Left lung (tissue), 10 donors: ENCODE results near the gene FBXW4. TPM values are rescaled to one million over a fixed set of nuclear protein-coding genes. Genes with fewer than 3 reads are reported as not detected.

Source experiments
- ATAC-seq: fragments of 200-7000 bp; cut with Tn5 transposase; one replicate; pipeline ENCODE4 v1.9.1; 2020; ENCODE audit warnings: moderate library complexity
- DNase-seq, 4 donors: peaks; one replicate each; pipeline ENCODE4 v3.0.0-alpha.2; 2013 to 2020
- H3K27ac ChIP-seq, 2 donors: fragments of 200-600 bp; sonication (generic) in 1 of 2; one replicate each; pipeline versions ENCODE4 v1.5.0 to v1.8.0; 2020 to 2021
- H3K27me3 ChIP-seq, 2 donors: fragments of 200-600 bp; sonication (generic) in 1 of 2; one replicate each; pipeline versions ENCODE4 v1.5.0 to v1.8.0; 2020 to 2021
- H3K36me3 ChIP-seq, 2 donors: fragments of 200-600 bp; sonication (generic) in 1 of 2; one replicate each; pipeline versions ENCODE4 v1.5.0 to v1.8.0; 2020 to 2021
- H3K4me1 ChIP-seq, 2 donors: fragments of 200-600 bp; one replicate each; pipeline ENCODE4 v1.8.0; 2021
- H3K4me3 ChIP-seq, 2 donors: fragments of 200-600 bp; sonication (generic) in 1 of 2; one replicate each; pipeline versions ENCODE4 v1.5.0 to v1.8.0; 2020 to 2021; ENCODE audit warnings: mild to moderate bottlenecking in 1 of 2
- H3K9me3 ChIP-seq, 2 donors: fragments of 200-600 bp; sonication (generic) in 1 of 2; one replicate each; pipeline versions ENCODE4 v1.5.0 to v1.8.0; 2020 to 2021
- intact Hi-C, 2 donors: fragments of 100-400 bp; cut with DNase I; formaldehyde crosslinking; loops; one replicate each; pipeline versions ENCODE4 v1.11.2 to v1.14.2; 2022
- polyA plus RNA-seq, 6 donors: library from polyadenylated mRNA; unstranded; fragments of 120-200 nt; gene quantifications; one replicate each; pipeline ENCODE4 v1.2.1, GENCODE V29; 2013; ENCODE audit not compliant: insufficient read length in 6 of 6
- total RNA-seq, 2 donors: library from RNA; stranded (reverse); fragmentation: NEBNext Ultra II Directional; extraction: Animal tissue kit (Norgen Biotek cat#: 25700); gene quantifications; one replicate each; pipeline ENCODE4 v1.2.1, GENCODE V29; 2021
- TF ChIP-seq, protein P1 (sequence below), 2 donors: fragments of 200-600 bp; sonication (generic) in 1 of 2; IDR thresholded peaks; one replicate each; pipeline versions ENCODE4 v1.5.0 to v1.8.0; 2021; ENCODE audit warnings: antibody characterized with exemption in 2 of 2
- donor health status: DM: no; HTN: yes; CAD: no.
- donor health status: DM: no; HTN: no; CAD: no.

FBXW4 gene
- total and polyA plus RNA-seq, 8 donors = 40.0 to 57.0 (median 52.6) TPM

DNA sequence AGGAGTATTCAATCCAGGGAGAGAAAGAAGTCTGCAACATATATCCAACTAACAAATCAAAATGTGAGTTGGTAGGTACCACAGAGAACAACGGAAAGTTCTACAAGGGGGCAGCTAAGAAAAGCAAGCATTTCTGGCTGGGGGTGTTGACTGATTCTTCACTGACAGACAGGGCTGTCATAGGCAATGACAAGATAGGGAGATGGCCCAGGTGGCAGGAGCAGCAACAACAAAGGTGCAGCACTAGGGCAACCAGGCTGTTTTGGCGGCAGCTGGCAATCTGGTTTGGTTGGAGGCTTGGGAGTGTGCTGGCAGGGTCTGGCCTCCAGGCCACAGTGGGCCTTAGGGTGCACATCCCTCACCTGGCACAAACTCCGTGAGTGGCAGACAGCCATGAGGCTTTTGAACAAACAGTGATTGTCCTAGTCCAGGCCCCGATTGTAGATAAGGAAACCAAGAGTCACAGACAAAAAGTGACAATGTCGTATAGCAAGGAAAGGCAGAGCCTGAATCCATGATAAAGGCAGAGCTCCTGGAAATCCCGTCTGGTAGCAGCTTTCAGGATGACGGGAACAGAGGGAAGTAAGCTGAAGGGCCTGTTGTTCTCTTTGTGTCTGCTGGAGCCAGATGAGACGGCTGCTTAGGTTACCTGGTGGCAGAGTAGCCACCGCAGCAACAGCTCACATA lies 78.4 kb downstream of the FBXW4 start:
- peaks cover 0 to 9% of the 10 kb centered on the region in 2 donors for H3K4me1 ChIP-seq
- TF ChIP-seq, protein P1, sequence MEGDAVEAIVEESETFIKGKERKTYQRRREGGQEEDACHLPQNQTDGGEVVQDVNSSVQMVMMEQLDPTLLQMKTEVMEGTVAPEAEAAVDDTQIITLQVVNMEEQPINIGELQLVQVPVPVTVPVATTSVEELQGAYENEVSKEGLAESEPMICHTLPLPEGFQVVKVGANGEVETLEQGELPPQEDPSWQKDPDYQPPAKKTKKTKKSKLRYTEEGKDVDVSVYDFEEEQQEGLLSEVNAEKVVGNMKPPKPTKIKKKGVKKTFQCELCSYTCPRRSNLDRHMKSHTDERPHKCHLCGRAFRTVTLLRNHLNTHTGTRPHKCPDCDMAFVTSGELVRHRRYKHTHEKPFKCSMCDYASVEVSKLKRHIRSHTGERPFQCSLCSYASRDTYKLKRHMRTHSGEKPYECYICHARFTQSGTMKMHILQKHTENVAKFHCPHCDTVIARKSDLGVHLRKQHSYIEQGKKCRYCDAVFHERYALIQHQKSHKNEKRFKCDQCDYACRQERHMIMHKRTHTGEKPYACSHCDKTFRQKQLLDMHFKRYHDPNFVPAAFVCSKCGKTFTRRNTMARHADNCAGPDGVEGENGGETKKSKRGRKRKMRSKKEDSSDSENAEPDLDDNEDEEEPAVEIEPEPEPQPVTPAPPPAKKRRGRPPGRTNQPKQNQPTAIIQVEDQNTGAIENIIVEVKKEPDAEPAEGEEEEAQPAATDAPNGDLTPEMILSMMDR (IDR thresholded peaks at IDR 0.05) = no peak
- ATAC-seq = no peak

DNA sequence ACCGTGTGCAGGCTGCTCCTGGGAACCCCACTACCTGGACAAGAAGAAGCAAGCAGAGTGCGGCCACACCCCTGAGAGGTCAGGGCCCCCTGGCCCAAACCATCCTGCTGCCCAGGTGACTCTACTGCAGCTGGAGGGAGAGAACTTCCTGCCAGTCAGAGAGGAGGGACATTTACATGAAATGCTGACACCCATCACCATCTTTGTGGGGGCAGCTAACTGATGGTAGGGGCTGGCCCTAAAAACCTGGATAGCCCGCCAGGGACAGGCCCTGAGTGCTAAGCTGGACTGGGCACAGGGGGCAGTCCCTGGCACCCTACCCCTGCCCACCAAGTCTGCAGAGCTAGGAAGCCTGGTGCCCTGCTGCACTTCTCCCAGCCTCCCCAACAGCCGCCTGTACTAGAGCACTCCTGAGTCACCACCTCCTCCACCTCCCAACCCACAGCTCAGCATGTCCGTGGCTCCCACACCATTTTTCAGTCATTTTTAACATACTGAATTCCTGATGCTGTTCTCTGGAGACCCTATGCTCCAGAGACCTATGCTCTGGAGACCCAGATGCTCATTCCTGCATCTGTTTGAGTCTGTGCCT lies 79.3 kb downstream of the FBXW4 start:
- H3K4me3 ChIP-seq = no peak overlapping the region
- intact Hi-C loops = no loop called here
- H3K4me1 ChIP-seq = peaks cover 0 to 9% of the 10 kb centered on the region in 2 donors
- peaks cover 0 to 53% of the 10 kb centered on the region in 2 donors for H3K36me3 ChIP-seq
- H3K27ac ChIP-seq = no peak overlapping the region
- ATAC-seq (no peak), DNase-seq (no peak)
- H3K9me3 ChIP-seq = no peaks in the 10 kb centered on the region
- H3K27me3 ChIP-seq = no peaks in the 10 kb centered on the region
- TF ChIP-seq, protein P1 (IDR thresholded peaks at IDR 0.05) = no peak

More for the DNA sequence above, 78.4 kb downstream of the FBXW4 start:
- intact Hi-C loops = no loop called here
- Histone ChIP-seq H3K36me3 (peaks cover 0 to 53% of the 10 kb centered on the region in 2 donors), H3K4me3 (no peak overlapping the region), H3K27me3 (no peaks in the 10 kb centered on the region), H3K9me3 (no peaks in the 10 kb centered on the region), H3K27ac (no peak overlapping the region)
- no peak for DNase-seq

DNA sequence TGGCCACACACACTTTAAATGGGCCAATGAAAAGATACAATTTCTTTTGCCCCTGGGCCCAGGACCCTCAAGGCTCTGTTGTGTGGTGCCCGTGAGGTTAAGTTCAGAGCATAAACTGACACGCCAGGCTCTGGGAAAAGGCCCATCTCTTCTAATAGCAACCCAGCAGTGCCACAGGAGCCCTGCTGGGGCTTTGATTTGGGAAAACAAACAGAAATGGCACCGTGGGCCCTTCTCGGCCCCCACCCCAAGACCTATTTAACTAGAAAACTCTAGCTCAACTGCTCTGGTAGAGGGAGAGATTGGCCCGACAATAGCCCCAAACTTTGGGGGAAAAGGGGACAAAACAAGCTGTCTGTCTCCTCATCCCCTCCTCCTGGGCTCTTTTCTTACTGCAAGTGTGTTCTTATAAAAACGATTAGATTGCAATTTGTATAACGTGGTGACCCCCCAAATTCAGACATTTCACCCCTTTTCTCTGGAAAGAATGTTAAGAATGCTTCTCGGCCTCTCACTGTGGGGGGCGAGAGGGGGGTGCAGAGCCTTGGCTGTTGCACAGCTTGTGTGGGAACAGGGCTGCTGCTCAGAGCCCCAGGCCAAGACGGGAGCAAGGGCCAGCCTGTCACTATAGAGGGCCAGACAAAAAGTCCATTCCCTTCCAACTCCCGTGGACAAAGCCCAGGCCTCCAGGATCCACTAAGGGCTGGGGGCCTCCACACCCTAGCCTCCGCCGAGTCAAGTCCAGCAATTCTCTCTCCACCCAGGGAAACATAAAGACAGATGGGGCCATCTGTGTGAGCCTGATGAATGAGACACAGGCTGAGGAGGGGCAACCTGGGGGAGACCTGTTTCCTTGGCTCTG lies 80.1 kb downstream of the FBXW4 start:
- DNase-seq = no peak
- H3K36me3 ChIP-seq = peaks cover 0 to 53% of the 10 kb centered on the region in 2 donors
- intact Hi-C loops = no loop called here
- no peaks in the 10 kb centered on the region for H3K9me3 ChIP-seq
- no peak for ATAC-seq
- no peaks in the 10 kb centered on the region for H3K27me3 ChIP-seq
- no peak overlapping the region for H3K27ac ChIP-seq
- H3K4me3 ChIP-seq = no peak overlapping the region
- TF ChIP-seq, protein P1 (IDR thresholded peaks at IDR 0.05) = no peak
- peaks cover 0 to 9% of the 10 kb centered on the region in 2 donors for H3K4me1 ChIP-seq

DNA sequence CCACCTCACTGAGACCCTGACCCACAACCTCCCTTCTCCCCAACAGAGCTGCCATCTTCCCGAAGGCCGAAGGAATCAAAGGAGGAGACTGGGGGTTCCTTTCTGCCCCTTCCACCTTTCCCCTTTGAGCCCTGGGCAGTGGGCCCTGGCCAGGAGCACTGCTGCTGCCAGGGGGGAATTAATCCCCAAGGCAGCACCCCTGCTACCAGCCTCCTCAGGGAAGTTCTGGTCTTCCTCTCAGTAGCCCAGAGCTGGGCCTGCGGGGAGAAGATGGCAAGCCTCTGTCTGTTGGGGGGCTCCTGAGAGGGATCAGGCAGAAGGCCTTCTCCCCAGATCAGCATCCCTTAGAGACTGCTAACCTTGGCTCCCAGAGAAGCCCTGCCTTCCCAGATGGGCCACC lies 81.3 kb downstream of the FBXW4 start:
- Histone ChIP-seq H3K27me3 (no peaks in the 10 kb centered on the region), H3K4me1 (peaks cover 0 to 9% of the 10 kb centered on the region in 2 donors), H3K4me3 (no peak overlapping the region), H3K36me3 (peaks cover 0 to 60% of the 10 kb centered on the region in 2 donors), H3K27ac (no peak overlapping the region), H3K9me3 (no peaks in the 10 kb centered on the region)
- DNase-seq (no peak), ATAC-seq (no peak)
- intact Hi-C loops = no loop called here
- TF ChIP-seq, protein P1 (IDR thresholded peaks at IDR 0.05) = no peak

DNA sequence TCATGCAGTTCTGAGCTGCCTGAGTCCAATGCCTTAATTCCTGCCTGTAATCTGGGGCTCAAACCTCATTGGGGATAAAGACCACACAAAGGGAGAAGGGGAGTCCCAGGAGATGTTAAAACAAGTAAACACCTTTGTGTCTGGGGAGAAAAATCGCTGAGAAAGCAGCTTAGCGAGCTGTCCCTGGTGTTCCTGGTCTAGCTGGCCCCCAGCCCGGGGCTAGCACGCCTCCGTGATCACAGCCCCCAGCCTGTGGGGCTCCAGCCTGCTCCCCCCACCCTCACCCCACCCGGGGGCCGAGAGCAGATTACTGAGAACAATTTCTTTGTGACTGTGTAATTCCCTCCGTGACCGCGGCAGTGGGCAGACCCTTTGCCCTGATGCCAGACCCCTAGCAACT lies 82.1 kb downstream of the FBXW4 start:
- ATAC-seq (no peak), DNase-seq (no peak)
- TF ChIP-seq, protein P1 (IDR thresholded peaks at IDR 0.05) = no peak
- Histone ChIP-seq H3K36me3 (peaks cover 0 to 65% of the 10 kb centered on the region in 2 donors), H3K27me3 (no peaks in the 10 kb centered on the region), H3K27ac (no peak overlapping the region), H3K4me1 (peaks cover 0 to 3% of the 10 kb centered on the region in 2 donors), H3K9me3 (no peaks in the 10 kb centered on the region), H3K4me3 (no peak overlapping the region)
- intact Hi-C loops = no loop called here
